Duodenal mucosa (tissue), 2 donors: ENCODE data around the gene MUTYH.
A peak's percentile ranks its signal among the peaks of the same experiment; 100 is the strongest.

Experiments used
- H3K27ac ChIP-seq: one replicate; pipeline ENCODE4 v1.7.0; 2013; ENCODE audit warnings: low read depth, low read length
- H3K27me3 ChIP-seq, 2 donors: one replicate each; pipeline ENCODE4 v1.7.0; 2013; ENCODE audit warnings: low read length in 2 of 2, control low read depth in 1 of 2; ENCODE audit not compliant: insufficient read depth in 2 of 2, control insufficient read depth in 1 of 2
- H3K36me3 ChIP-seq, 2 donors: one replicate each; pipeline ENCODE4 v1.7.0; 2013; ENCODE audit warnings: low read length in 2 of 2, control low read depth in 1 of 2; ENCODE audit not compliant: insufficient read depth in 2 of 2, control insufficient read depth in 1 of 2
- H3K4me1 ChIP-seq, 2 donors: one replicate each; pipeline ENCODE4 v1.7.0; 2013; ENCODE audit warnings: low read length in 2 of 2, control low read depth in 1 of 2; ENCODE audit not compliant: insufficient read depth in 2 of 2, control insufficient read depth in 1 of 2
- H3K4me3 ChIP-seq, 2 donors: one replicate each; pipeline ENCODE4 v1.7.0; 2013; ENCODE audit warnings: low read length in 2 of 2, low read depth in 1 of 2
- H3K9ac ChIP-seq, 2 donors: one replicate each; pipeline ENCODE4 v1.7.0; 2013; ENCODE audit warnings: low read length in 2 of 2, low read depth in 1 of 2
- H3K9me3 ChIP-seq, 2 donors: one replicate each; pipeline ENCODE4 v1.7.0; 2013; ENCODE audit warnings: low read length in 2 of 2, control low read depth in 1 of 2; ENCODE audit not compliant: control insufficient read depth in 1 of 2

MUTYH gene

GRCh38 chr1:45335855-45336324 lies 4.3 kb downstream of the MUTYH start:
- Histone ChIP-seq H3K27ac (peak overlapping the region; percentile 13), H3K36me3 (peaks cover 10 to 38% of the 10 kb centered on the region in 2 donors), H3K9ac (no peak overlapping the region), H3K27me3 (no peaks in the 10 kb centered on the region), H3K4me1 (peaks cover 16 to 39% of the 10 kb centered on the region in 2 donors), H3K4me3 (no peak overlapping the region), H3K9me3 (no peaks in the 10 kb centered on the region)

GRCh38 chr1:45334308-45335245 lies 5.7 kb downstream of the MUTYH start:
- Histone ChIP-seq H3K36me3 (peaks cover 12 to 41% of the 10 kb centered on the region in 2 donors), H3K27me3 (no peaks in the 10 kb centered on the region), H3K9ac (peak overlapping the region in 1 of 2 donors; percentile 15), H3K9me3 (no peaks in the 10 kb centered on the region), H3K4me1 (peaks cover 12 to 34% of the 10 kb centered on the region in 2 donors), H3K4me3 (no peak overlapping the region), H3K27ac (no peak overlapping the region)

DNA sequence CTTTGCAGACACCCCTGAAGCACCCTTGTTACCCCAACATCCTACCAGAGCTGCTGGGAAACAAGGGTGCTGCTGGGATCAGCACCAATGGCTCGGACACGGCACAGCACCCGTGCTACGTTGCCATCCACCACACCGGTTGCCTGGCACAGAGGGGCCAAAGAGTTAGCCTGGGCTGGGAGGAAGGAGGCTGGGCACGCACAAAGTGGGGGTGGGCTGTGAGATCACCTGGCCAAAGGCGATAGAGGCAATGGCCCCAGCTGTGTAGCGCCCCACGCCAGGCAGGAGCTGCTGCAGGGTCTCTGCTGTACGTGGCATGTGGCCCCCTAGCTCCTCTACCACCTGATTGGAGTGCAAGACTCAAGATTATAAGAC lies 7.9 kb downstream of the MUTYH start:
- no peak overlapping the region for H3K4me3 ChIP-seq
- H3K36me3 ChIP-seq: peaks cover 13 to 45% of the 10 kb centered on the region in 2 donors
- no peak overlapping the region for H3K9ac ChIP-seq
- H3K9me3 ChIP-seq: no peaks in the 10 kb centered on the region
- no peak overlapping the region for H3K27ac ChIP-seq
- H3K4me1 ChIP-seq: peaks cover 9 to 36% of the 10 kb centered on the region in 2 donors
- no peaks in the 10 kb centered on the region for H3K27me3 ChIP-seq

DNA sequence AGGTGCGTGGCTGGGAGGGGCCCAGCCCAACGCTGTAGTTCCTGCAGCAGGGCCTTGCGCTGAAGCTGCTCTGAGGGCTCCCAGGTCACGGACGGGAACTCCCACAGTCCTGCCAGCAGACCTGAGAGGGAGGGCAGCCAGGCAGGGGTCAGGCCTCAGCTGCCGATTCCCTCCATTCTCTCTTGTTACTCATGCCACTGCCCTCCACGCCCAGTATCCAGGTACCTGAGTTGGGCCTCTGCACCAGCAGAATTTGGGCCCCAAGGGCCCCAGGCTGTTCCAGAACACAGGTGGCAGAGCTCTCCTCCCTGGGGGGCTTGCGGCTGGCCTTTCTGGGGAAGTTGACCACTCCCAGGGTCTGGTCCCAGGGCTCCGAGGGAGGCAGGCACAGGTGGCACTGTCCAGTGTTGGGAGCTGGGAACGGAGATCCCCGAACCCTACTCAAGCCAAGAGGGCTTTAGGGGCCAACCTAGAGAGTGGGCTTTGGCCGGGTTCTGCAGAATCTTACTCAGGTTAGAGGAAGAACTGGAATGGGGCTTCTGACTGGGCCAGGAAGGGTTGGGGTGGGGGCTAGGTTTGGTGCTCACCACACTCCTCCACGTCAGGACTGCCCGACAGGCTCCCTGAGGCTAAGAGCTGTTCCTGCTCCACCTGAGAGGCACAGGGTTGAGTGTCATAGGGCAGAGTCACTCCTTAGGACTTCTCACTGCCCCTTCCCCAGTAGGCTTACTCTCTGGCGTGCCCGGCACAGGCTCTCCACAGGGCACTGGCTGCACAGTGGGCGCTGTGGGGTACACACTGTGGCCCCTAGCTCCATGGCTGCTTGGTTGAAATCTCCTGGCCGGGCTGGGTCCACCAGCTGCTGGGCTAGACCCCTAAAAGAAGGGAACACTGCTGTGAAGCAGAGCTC lies 8.5 kb downstream of the MUTYH start:
- no peak overlapping the region for H3K9ac ChIP-seq
- no peaks in the 10 kb centered on the region for H3K27me3 ChIP-seq
- no peaks in the 10 kb centered on the region for H3K9me3 ChIP-seq
- no peak overlapping the region for H3K27ac ChIP-seq
- H3K36me3 ChIP-seq: peaks cover 13 to 45% of the 10 kb centered on the region in 2 donors
- no peak overlapping the region for H3K4me3 ChIP-seq
- peaks cover 13 to 40% of the 10 kb centered on the region in 2 donors for H3K4me1 ChIP-seq

DNA sequence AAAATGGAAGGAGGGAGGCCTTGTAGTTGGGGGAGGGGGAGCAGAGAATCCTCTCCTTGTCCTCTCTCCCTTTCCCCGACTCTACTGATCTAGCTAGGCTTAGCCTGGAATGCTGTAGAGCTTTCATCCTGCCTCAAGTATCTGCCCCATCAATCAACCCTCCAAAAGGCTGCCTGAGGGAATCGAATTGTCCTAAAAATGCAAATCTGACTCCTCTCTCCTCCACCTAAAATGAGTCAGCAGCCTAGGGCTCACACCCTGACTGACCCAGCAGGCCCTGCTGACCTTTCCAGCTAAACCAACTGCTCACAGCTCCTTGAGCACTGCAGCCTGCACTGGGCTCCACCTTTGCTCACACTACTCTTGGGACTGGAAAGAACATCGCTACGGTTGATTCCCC lies 10.8 kb downstream of the MUTYH start:
- H3K9me3 ChIP-seq: no peaks in the 10 kb centered on the region
- H3K4me1 ChIP-seq: peaks cover 14 to 25% of the 10 kb centered on the region in 2 donors
- no peak overlapping the region for H3K27ac ChIP-seq
- H3K27me3 ChIP-seq: no peaks in the 10 kb centered on the region
- no peak overlapping the region for H3K4me3 ChIP-seq
- no peak overlapping the region for H3K9ac ChIP-seq
- peaks cover 13 to 42% of the 10 kb centered on the region in 2 donors for H3K36me3 ChIP-seq

DNA sequence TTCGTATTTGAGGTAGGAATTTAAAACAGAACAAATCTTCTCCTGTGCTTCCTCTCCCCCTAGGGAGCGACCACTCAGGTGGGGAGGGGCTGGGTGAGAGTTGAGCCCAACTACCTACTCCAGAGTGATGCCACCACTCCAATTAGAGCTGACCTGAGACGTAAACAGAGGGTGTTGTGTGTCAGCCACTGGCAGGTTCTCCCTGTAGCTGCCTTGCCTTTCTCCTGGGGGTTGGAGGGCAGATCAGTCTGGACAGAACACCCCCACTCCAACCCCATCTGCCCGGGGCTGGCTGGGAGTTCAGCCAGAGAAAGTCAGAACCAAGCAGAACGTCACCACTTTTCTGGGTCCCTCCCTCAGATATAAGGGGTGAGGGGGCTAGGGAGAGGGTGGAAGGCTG lies 11.6 kb downstream of the MUTYH start:
- H3K9me3 ChIP-seq: no peaks in the 10 kb centered on the region
- H3K27ac ChIP-seq: no peak overlapping the region
- peaks cover 14 to 20% of the 10 kb centered on the region in 2 donors for H3K4me1 ChIP-seq
- H3K9ac ChIP-seq: no peak overlapping the region
- H3K36me3 ChIP-seq: peaks cover 9 to 34% of the 10 kb centered on the region in 2 donors
- peak overlapping the region in 1 of 2 donors; percentile 7 for H3K4me3 ChIP-seq
- no peaks in the 10 kb centered on the region for H3K27me3 ChIP-seq

GRCh38 chr1:45327644-45328515 lies 12.4 kb downstream of the MUTYH start:
- Histone ChIP-seq H3K27me3 (no peaks in the 10 kb centered on the region), H3K27ac (no peak overlapping the region), H3K9ac (peak overlapping the region; percentile 43 to 48), H3K4me1 (peaks cover 14 to 20% of the 10 kb centered on the region in 2 donors), H3K4me3 (peak overlapping the region; percentile 76), H3K36me3 (peaks cover 3 to 26% of the 10 kb centered on the region in 2 donors), H3K9me3 (no peaks in the 10 kb centered on the region)

GRCh38 chr1:45326627-45327623 lies 13.3 kb downstream of the MUTYH start, which contains the start of gene HPDL:
Gene HPDL (plus strand): TSS chr1:45326895. CDS start chr1:45327149, 254 bp downstream.
- no peaks in the 10 kb centered on the region for H3K27me3 ChIP-seq
- H3K9me3 ChIP-seq: no peaks in the 10 kb centered on the region
- no peak within 1 kb of the TSS for H3K27ac ChIP-seq
- H3K36me3 ChIP-seq: peaks cover 3 to 17% of the 10 kb centered on the region in 2 donors
- peak within 1 kb of the TSS; percentile 76 for H3K4me3 ChIP-seq
- H3K9ac ChIP-seq: peak within 1 kb of the TSS; percentile 43 to 48
- H3K4me1 ChIP-seq: peaks cover 14 to 20% of the 10 kb centered on the region in 2 donors
